Astrocyte (in vitro differentiated cells and primary cell): ENCODE results near the gene LDB3. TPM values are rescaled to one million over a fixed set of nuclear protein-coding genes. Genes with fewer than 3 reads are reported as not detected.

ENCODE experiments used
- DNase-seq: peaks from one replicate; pipeline ENCODE4 v3.0.0-alpha.2; 2010; ENCODE audit warnings: low read depth
- FAIRE-seq: peaks from 2 replicates; lab custom pipeline; 2011; peaks lifted over from hg19 to GRCh38; lab: Jason Lieb, UNC
- H2AFZ ChIP-seq: 2 replicates; pipeline ENCODE4 v1.6.0; 2012; ENCODE audit warnings: low read depth, low read length, inconsistent platforms
- H3K27ac ChIP-seq: 2 replicates; pipeline ENCODE4 v1.5.1; 2011; ENCODE audit warnings: low read depth, low read length, inconsistent platforms
- H3K27me3 ChIP-seq: 2 replicates; pipeline ENCODE4 v1.6.0; 2011; ENCODE audit warnings: low read length, inconsistent platforms; ENCODE audit not compliant: insufficient read depth
- H3K36me3 ChIP-seq: 2 replicates; pipeline ENCODE4 v1.5.1; 2011; ENCODE audit warnings: low read length, inconsistent platforms; ENCODE audit not compliant: insufficient read depth
- H3K4me1 ChIP-seq: 2 replicates; pipeline ENCODE4 v1.5.1; 2011; ENCODE audit warnings: low read length, inconsistent platforms; ENCODE audit not compliant: insufficient read depth
- H3K4me2 ChIP-seq: 2 replicates; pipeline ENCODE4 v1.6.0; 2012; ENCODE audit warnings: low read length, inconsistent platforms
- H3K4me3 ChIP-seq: 2 replicates; pipeline ENCODE4 v1.5.1; 2011; ENCODE audit warnings: low read depth, mild to moderate bottlenecking, low read length, inconsistent platforms; ENCODE audit not compliant: insufficient read depth
- H3K79me2 ChIP-seq: 2 replicates; pipeline ENCODE4 v1.6.0; 2012; ENCODE audit warnings: mild to moderate bottlenecking, low read length, inconsistent platforms; ENCODE audit not compliant: insufficient read depth
- H3K9ac ChIP-seq: 2 replicates; pipeline ENCODE4 v1.6.0; 2012; ENCODE audit warnings: mild to moderate bottlenecking, low read length, inconsistent platforms
- H3K9me3 ChIP-seq: 2 replicates; pipeline ENCODE4 v1.5.1; 2012; ENCODE audit warnings: low read depth, mild to moderate bottlenecking, low read length, inconsistent platforms; ENCODE audit not compliant: insufficient read depth
- H4K20me1 ChIP-seq: 2 replicates; pipeline ENCODE4 v1.6.0; 2012; ENCODE audit warnings: low read length, inconsistent platforms; ENCODE audit not compliant: insufficient read depth
- H3K27ac Mint-ChIP-seq: one replicate; pipeline ENCODE4 v1.8.0; 2021; ENCODE audit warnings: mild to moderate bottlenecking, mixed read lengths; ENCODE audit not compliant: unreplicated experiment
- H3K27me3 Mint-ChIP-seq: one replicate; pipeline ENCODE4 v1.8.0; 2021; ENCODE audit warnings: low read depth, mixed read lengths; ENCODE audit not compliant: unreplicated experiment
- H3K36me3 Mint-ChIP-seq: one replicate; pipeline ENCODE4 v1.8.0; 2021; ENCODE audit warnings: low read depth, mixed read lengths; ENCODE audit not compliant: unreplicated experiment
- H3K4me1 Mint-ChIP-seq: one replicate; pipeline ENCODE4 v1.8.0; 2021; ENCODE audit warnings: low read depth, mixed read lengths; ENCODE audit not compliant: unreplicated experiment
- H3K4me3 Mint-ChIP-seq: one replicate; pipeline ENCODE4 v1.8.0; 2021; ENCODE audit warnings: mild to moderate bottlenecking, moderate library complexity, mixed read lengths; ENCODE audit not compliant: unreplicated experiment
- H3K9me3 Mint-ChIP-seq: one replicate; pipeline ENCODE4 v1.8.0; 2021; ENCODE audit warnings: mild to moderate bottlenecking, mixed read lengths; ENCODE audit not compliant: unreplicated experiment
- EZH2 ChIP-seq: IDR thresholded peaks from 2 replicates; pipeline ENCODE4 v1.6.1; 2012; ENCODE audit warnings: mild to moderate bottlenecking, low read length, inconsistent platforms; ENCODE audit not compliant: insufficient read depth
- total RNA-seq: library from RNA; stranded (reverse); gene quantifications from 2 replicates; pipeline ENCODE4 v1.2.1, GENCODE V29; 2021
- TF ChIP-seq, protein P1 (sequence below): IDR thresholded peaks from 2 replicates; pipeline ENCODE4 v1.5.1; 2011; ENCODE audit warnings: low read depth, mild to moderate bottlenecking, inconsistent platforms, low read length, moderate library complexity; ENCODE audit not compliant: insufficient read depth

LDB3 gene
- total RNA-seq, 1 donor from 2014 or later, result 3.5 TPM

DNA sequence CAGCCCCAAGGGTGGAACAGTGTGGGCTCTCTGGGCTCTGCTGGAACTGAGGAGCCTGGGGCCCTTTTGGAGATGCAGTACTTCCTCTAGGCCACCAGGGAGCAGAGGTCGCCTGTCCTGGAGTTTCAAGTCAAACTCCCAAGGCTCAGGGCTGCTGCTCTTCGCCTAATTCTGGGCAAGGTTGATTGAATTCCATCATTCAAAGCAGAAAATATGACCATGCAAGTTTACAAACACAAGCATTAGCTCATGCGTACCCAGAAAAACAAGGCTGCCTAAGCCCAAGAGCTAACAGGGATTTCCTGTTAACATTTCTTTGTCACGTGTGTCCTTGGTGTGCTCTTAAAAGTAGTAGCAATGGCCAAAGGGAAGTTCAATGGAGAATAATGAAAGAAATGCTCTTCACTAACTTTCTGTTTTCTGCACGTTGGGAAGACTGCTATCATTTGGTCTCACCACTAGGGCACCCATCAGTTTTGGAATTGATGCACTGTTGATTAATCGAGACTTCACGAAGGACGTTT lies 20.1 kb downstream of the LDB3 start:
- no peak overlapping the region for H2AFZ ChIP-seq

DNA sequence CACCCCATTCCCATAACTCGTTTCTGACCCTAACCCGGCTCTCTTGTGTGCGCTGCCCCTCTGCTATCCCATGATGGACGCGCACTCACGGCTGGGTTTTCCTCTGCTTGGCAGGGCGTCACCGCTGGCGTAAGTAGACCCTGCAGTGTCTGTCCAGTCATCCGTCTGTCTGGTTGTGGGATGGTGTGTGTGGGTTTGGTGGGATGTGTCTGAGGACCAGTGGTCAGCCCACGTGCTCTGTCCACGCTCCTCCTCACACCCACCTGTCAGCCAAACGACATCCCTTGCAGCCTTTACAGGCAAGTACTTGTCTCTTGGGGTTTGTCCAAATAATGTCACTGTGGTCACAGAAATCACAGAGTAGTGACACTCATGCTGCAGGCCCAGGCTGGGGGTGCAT lies 20.8 kb downstream of the LDB3 start:
- no peak overlapping the region for H3K27ac Mint-ChIP-seq
- H4K20me1 ChIP-seq, result no peaks in the 10 kb centered on the region
- H3K4me1 Mint-ChIP-seq, result peaks cover 31% of the 10 kb centered on the region
- H3K27me3 Mint-ChIP-seq, result peaks cover 14% of the 10 kb centered on the region
- H3K4me2 ChIP-seq, result no peak overlapping the region
- H3K36me3 Mint-ChIP-seq, result no peaks in the 10 kb centered on the region
- H3K9ac ChIP-seq, result no peak overlapping the region
- H3K36me3 ChIP-seq, result no peaks in the 10 kb centered on the region
- no peaks in the 10 kb centered on the region for H3K9me3 ChIP-seq
- H3K4me3 Mint-ChIP-seq, result no peak overlapping the region
- no peak overlapping the region for H3K4me3 ChIP-seq
- H3K27me3 ChIP-seq, result no peaks in the 10 kb centered on the region
- H3K4me1 ChIP-seq, result peaks cover 14% of the 10 kb centered on the region
- no peak for TF ChIP-seq EZH2
- TF ChIP-seq, protein P1, sequence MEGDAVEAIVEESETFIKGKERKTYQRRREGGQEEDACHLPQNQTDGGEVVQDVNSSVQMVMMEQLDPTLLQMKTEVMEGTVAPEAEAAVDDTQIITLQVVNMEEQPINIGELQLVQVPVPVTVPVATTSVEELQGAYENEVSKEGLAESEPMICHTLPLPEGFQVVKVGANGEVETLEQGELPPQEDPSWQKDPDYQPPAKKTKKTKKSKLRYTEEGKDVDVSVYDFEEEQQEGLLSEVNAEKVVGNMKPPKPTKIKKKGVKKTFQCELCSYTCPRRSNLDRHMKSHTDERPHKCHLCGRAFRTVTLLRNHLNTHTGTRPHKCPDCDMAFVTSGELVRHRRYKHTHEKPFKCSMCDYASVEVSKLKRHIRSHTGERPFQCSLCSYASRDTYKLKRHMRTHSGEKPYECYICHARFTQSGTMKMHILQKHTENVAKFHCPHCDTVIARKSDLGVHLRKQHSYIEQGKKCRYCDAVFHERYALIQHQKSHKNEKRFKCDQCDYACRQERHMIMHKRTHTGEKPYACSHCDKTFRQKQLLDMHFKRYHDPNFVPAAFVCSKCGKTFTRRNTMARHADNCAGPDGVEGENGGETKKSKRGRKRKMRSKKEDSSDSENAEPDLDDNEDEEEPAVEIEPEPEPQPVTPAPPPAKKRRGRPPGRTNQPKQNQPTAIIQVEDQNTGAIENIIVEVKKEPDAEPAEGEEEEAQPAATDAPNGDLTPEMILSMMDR, result no peak
- FAIRE-seq (no peak), DNase-seq (no peak)
- no peaks in the 10 kb centered on the region for H3K79me2 ChIP-seq
- H3K27ac ChIP-seq, result no peak overlapping the region
- H3K9me3 Mint-ChIP-seq, result no peaks in the 10 kb centered on the region
- no peak overlapping the region for H2AFZ ChIP-seq

More for the DNA sequence above, 20.1 kb downstream of the LDB3 start:
- Histone ChIP-seq H3K36me3 (no peaks in the 10 kb centered on the region), H3K27ac (no peak overlapping the region), H3K9ac (peak overlapping the region; percentile 61), H3K27me3 (peaks cover 2% of the 10 kb centered on the region), H4K20me1 (no peaks in the 10 kb centered on the region), H3K9me3 (no peaks in the 10 kb centered on the region), H3K4me2 (peak overlapping the region; percentile 74), H3K79me2 (no peaks in the 10 kb centered on the region), H3K4me1 (peaks cover 14% of the 10 kb centered on the region), H3K4me3 (no peak overlapping the region)
- Mint-ChIP-seq H3K27ac (no peak overlapping the region), H3K4me1 (peaks cover 31% of the 10 kb centered on the region), H3K36me3 (no peaks in the 10 kb centered on the region), H3K9me3 (no peaks in the 10 kb centered on the region), H3K4me3 (no peak overlapping the region), H3K27me3 (peaks cover 8% of the 10 kb centered on the region)
- TF ChIP-seq, protein P1, result peak; percentile 68
- TF ChIP-seq EZH2, result no peak
- no peak for FAIRE-seq
- DNase-seq, result peak; percentile 43

DNA sequence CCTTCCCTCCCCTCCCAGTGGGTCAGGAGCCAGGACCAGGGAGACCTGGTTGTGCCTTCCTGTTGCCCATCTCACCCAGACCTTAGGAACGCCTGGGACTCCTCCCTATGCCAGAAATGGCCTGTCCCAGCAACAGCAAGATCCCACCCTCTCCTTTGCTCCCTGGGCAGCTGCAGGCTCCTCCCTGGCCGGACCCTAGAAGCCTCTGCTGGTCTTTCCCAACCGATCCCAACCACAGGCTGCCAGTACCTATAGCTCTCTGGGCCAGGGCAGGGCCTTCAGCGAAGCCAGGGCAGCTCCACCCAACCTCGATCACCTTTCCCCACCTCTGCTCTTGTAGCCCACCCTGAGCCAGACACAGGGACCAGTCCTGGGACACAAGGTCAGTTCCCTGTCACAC lies 21.9 kb downstream of the LDB3 start:
- Mint-ChIP-seq H3K27ac (no peak overlapping the region), H3K9me3 (no peaks in the 10 kb centered on the region), H3K36me3 (no peaks in the 10 kb centered on the region), H3K4me3 (no peak overlapping the region), H3K4me1 (peaks cover 23% of the 10 kb centered on the region), H3K27me3 (peaks cover 23% of the 10 kb centered on the region)
- H3K9ac ChIP-seq, result no peak overlapping the region
- no peaks in the 10 kb centered on the region for H3K9me3 ChIP-seq
- TF ChIP-seq, protein P1, result no peak
- TF ChIP-seq EZH2, result no peak
- no peaks in the 10 kb centered on the region for H3K27me3 ChIP-seq
- H3K4me1 ChIP-seq, result peaks cover 14% of the 10 kb centered on the region
- no peaks in the 10 kb centered on the region for H3K36me3 ChIP-seq
- no peaks in the 10 kb centered on the region for H3K79me2 ChIP-seq
- H4K20me1 ChIP-seq, result no peaks in the 10 kb centered on the region
- no peak overlapping the region for H2AFZ ChIP-seq
- H3K4me2 ChIP-seq, result no peak overlapping the region
- no peak overlapping the region for H3K4me3 ChIP-seq
- no peak overlapping the region for H3K27ac ChIP-seq
- DNase-seq, result no peak
- FAIRE-seq, result no peak
